OCI-LY1 (cell line): ENCODE results near the gene C22orf31.

Experiments used
- H2AFZ ChIP-seq: fragments of 200-600 bp; sonication (generic), shearing (Covaris generic); 2 replicates; pipeline ENCODE4 v1.6.0; 2014; ENCODE audit warnings: antibody characterized with exemption, mild to moderate bottlenecking, low read length
- H3F3A ChIP-seq: fragments of 200-600 bp; sonication (generic), shearing (Covaris generic); 2 replicates; pipeline ENCODE4 v1.6.0; 2014; ENCODE audit warnings: mild to moderate bottlenecking, antibody characterized with exemption, low read length, moderate library complexity; ENCODE audit not compliant: insufficient read depth
- H3K27ac ChIP-seq: fragments of 200-600 bp; sonication (generic); 2 replicates; pipeline ENCODE4 v1.5.1; 2014; ENCODE audit warnings: low read length, mixed run types, mild to moderate bottlenecking, low read depth; ENCODE audit not compliant: poor library complexity, severe bottlenecking
- H3K27me3 ChIP-seq: fragments of 200-600 bp; sonication (generic); 2 replicates; pipeline ENCODE4 v1.6.0; 2014; ENCODE audit warnings: antibody characterized with exemption, mild to moderate bottlenecking, low read length, moderate library complexity; ENCODE audit not compliant: insufficient read depth
- H3K36me3 ChIP-seq: fragments of 200-600 bp; sonication (generic); 2 replicates; pipeline ENCODE4 v1.6.1; 2014; ENCODE audit warnings: mild to moderate bottlenecking, antibody characterized with exemption, low read length, moderate library complexity, mixed read lengths; ENCODE audit not compliant: insufficient read depth
- H3K4me1 ChIP-seq: fragments of 200-600 bp; sonication (generic); 2 replicates; pipeline ENCODE4 v1.5.1; 2014; ENCODE audit warnings: mild to moderate bottlenecking, low read length, moderate library complexity; ENCODE audit not compliant: insufficient read depth, severe bottlenecking
- H3K4me2 ChIP-seq: fragments of 200-600 bp; sonication (generic), shearing (Covaris generic); 2 replicates; pipeline ENCODE4 v1.6.1; 2014; ENCODE audit warnings: low read length
- H3K4me3 ChIP-seq: fragments of 200-600 bp; sonication (generic); 2 replicates; pipeline ENCODE4 v1.5.1; 2014; ENCODE audit warnings: low read length, low read depth, mild to moderate bottlenecking, mixed read lengths; ENCODE audit not compliant: poor library complexity, severe bottlenecking
- H3K79me2 ChIP-seq: fragments of 200-600 bp; shearing (Covaris generic); 2 replicates; pipeline ENCODE4 v1.6.1; 2016; ENCODE audit warnings: mixed run types, low read length, mixed read lengths; ENCODE audit not compliant: insufficient read depth
- H3K9ac ChIP-seq: fragments of 200-600 bp; sonication (generic), shearing (Covaris generic); 2 replicates; pipeline ENCODE4 v1.6.1; 2014; ENCODE audit warnings: mild to moderate bottlenecking, low read length, mixed read lengths
- H3K9me2 ChIP-seq: fragments of 200-600 bp; sonication (generic), shearing (Covaris generic); 2 replicates; pipeline ENCODE4 v1.6.1; 2014; ENCODE audit warnings: low read depth, mild to moderate bottlenecking, low read length, mixed read lengths
- H3K9me3 ChIP-seq: fragments of 200-600 bp; shearing (Covaris generic); 2 replicates; pipeline ENCODE4 v1.6.1; 2014; ENCODE audit warnings: low read length, mixed read lengths
- H4K20me1 ChIP-seq: fragments of 200-600 bp; sonication (generic), shearing (Covaris generic); 2 replicates; pipeline ENCODE4 v1.6.0; 2016; ENCODE audit warnings: mild to moderate bottlenecking, low read length; ENCODE audit not compliant: insufficient read depth
- EZH2 ChIP-seq: fragments of 200-600 bp; sonication (generic), shearing (Covaris generic); IDR thresholded peaks from 2 replicates; pipeline ENCODE4 v1.8.0; 2017; ENCODE audit warnings: borderline replicate concordance, mixed run types, mild to moderate bottlenecking, antibody characterized with exemption, low read length, moderate library complexity, mixed read lengths
- TF ChIP-seq, protein P1 (sequence below): fragments of 200-600 bp; sonication (generic), shearing (Covaris generic); IDR thresholded peaks from 2 replicates; pipeline ENCODE4 v1.5.1; 2017; ENCODE audit warnings: mild to moderate bottlenecking, antibody characterized with exemption, low read length, moderate library complexity, mixed read lengths

C22orf31 gene

DNA sequence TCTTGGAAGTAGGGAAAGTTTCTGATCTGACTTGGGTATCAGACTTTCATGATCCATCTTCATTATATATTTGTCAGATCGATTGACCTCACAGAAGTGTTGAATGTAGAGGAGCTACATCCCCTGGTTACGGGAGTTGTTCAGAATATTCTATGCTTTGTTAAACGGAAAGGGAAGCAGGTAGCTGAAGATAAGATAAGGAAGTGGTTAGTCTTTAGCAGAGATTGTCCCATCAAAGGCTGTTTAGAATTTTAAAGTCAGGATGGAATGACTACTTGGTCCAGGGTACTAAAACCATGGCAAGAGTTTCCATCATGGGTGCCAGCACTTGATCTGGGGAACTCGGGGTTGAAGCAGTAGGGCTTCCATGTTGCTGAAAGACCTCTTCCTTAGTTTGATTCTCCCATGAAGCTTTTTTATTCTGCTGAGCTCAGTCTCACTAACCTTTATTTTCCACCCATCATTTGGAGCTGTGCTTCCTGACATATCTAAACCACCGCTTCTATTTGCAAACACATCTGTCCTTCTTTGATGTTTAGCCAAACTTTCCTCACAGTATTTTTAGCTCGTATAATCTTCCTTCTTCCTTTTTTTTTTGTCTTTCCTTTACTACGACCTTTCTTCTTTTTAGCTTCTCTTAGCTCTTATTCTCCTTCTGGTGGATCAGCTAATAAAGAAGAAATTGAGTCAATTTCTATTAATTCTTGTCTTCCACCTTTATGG, 4.0 kb upstream of the C22orf31 start:
- Histone ChIP-seq H3K27me3 (peaks cover 2% of the 10 kb centered on the region; the same call in 1 of the 2 replicates), H2AFZ (no peak overlapping the region), H3K9ac (no peak overlapping the region), H3K4me2 (no peak overlapping the region), H3K4me1 (no peaks in the 10 kb centered on the region), H3K27ac (no peak overlapping the region), H3K36me3 (no peaks in the 10 kb centered on the region), H3K9me2 (no peaks in the 10 kb centered on the region), H3K79me2 (no peaks in the 10 kb centered on the region), H3F3A (no peaks in the 10 kb centered on the region), H3K4me3 (no peak overlapping the region), H3K9me3 (no peaks in the 10 kb centered on the region), H4K20me1 (no peaks in the 10 kb centered on the region)
- TF ChIP-seq EZH2: no peak
- TF ChIP-seq, protein P1, sequence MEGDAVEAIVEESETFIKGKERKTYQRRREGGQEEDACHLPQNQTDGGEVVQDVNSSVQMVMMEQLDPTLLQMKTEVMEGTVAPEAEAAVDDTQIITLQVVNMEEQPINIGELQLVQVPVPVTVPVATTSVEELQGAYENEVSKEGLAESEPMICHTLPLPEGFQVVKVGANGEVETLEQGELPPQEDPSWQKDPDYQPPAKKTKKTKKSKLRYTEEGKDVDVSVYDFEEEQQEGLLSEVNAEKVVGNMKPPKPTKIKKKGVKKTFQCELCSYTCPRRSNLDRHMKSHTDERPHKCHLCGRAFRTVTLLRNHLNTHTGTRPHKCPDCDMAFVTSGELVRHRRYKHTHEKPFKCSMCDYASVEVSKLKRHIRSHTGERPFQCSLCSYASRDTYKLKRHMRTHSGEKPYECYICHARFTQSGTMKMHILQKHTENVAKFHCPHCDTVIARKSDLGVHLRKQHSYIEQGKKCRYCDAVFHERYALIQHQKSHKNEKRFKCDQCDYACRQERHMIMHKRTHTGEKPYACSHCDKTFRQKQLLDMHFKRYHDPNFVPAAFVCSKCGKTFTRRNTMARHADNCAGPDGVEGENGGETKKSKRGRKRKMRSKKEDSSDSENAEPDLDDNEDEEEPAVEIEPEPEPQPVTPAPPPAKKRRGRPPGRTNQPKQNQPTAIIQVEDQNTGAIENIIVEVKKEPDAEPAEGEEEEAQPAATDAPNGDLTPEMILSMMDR: no peak

DNA sequence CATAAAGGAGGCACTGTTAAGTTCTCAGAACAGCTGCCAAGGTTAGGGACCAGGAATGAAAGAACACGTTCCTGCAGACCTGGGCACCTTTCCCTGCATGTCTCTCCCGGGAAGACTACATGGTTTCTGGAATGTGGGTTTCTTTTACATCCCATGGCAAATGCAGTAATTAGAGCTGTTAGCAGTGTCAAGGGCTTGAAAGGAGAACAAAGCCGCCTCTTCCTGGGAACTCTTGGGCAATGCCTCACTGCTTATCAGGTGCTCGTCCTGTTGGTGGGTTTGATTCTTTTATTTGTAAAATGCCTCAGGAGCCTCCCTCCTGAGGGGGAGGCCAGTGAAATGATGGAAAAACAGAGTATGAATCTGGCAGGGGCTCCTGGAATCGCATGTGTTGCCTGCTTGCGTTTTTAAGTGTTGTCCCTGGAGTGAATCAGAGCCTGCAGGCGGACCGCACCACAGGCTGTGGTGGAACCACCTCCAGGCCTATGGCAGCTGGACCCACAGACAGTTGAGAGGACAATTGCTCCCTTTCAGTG, 723 bp upstream of the C22orf31 start:
- no peaks in the 10 kb centered on the region for H3K79me2 ChIP-seq
- H3K4me2 ChIP-seq: no peak overlapping the region
- H3K27ac ChIP-seq: no peak overlapping the region
- no peaks in the 10 kb centered on the region for H4K20me1 ChIP-seq
- no peak overlapping the region for H2AFZ ChIP-seq
- TF ChIP-seq EZH2: no peak
- TF ChIP-seq, protein P1: no peak
- no peaks in the 10 kb centered on the region for H3K9me2 ChIP-seq
- no peak overlapping the region for H3K4me3 ChIP-seq
- no peaks in the 10 kb centered on the region for H3K4me1 ChIP-seq
- H3K9ac ChIP-seq: no peak overlapping the region
- H3K36me3 ChIP-seq: no peaks in the 10 kb centered on the region
- H3K27me3 ChIP-seq: 0 out of 2 replicates have a peak, but pooled peaks cover 3% of the 10 kb centered on the region
- H3F3A ChIP-seq: no peaks in the 10 kb centered on the region
- no peaks in the 10 kb centered on the region for H3K9me3 ChIP-seq

DNA sequence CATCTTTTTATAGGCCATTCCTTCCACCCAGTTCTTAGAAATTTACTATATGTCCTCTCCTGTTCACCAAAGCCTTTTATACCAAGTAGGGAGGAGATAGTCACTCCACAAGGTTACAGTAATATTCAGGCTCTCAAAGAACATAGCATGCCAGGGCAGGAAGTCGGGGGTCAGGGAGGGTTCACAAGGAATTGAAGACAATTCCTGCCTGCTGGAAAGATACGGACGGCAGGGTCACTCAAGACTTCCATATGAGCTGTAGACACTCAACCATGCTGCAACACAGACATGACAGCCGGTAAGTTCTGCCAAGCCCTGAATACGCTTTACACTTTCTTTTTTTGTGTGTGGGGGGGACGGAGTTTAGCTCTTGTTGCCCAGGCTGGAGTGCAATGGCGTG, 700 bp downstream of the C22orf31 start:
- no peak overlapping the region for H3K27ac ChIP-seq
- H3K4me3 ChIP-seq: no peak overlapping the region
- H3K9me3 ChIP-seq: no peaks in the 10 kb centered on the region
- H3K4me1 ChIP-seq: no peaks in the 10 kb centered on the region
- H3F3A ChIP-seq: no peaks in the 10 kb centered on the region
- 0 out of 2 replicates have a peak, but pooled peaks cover 3% of the 10 kb centered on the region for H3K27me3 ChIP-seq
- H3K36me3 ChIP-seq: no peaks in the 10 kb centered on the region
- no peak overlapping the region for H2AFZ ChIP-seq
- no peaks in the 10 kb centered on the region for H3K79me2 ChIP-seq
- TF ChIP-seq, protein P1: no peak
- no peak for TF ChIP-seq EZH2
- H3K9me2 ChIP-seq: no peaks in the 10 kb centered on the region
- no peak overlapping the region for H3K4me2 ChIP-seq
- H3K9ac ChIP-seq: no peak overlapping the region
- no peaks in the 10 kb centered on the region for H4K20me1 ChIP-seq
